H1 (cell line): ENCODE data around the gene CLDN6. TPM values are rescaled to one million over a fixed set of nuclear protein-coding genes. Genes with fewer than 3 reads are reported as not detected.

Experiments
- CHD1 ChIP-seq: IDR thresholded peaks from 2 replicates; pipeline ENCODE4 v1.6.1; 2012; ENCODE audit warnings: low read depth, low read length, improper control_type of control experiment
- CTCF ChIP-seq, 3 experiments: IDR thresholded peaks; 1 replicate in 2 of 3; 2 replicates in 1 of 3; pipeline versions ENCODE4 v1.5.1 to v1.6.1; 2011; ENCODE audit warnings: low read length in 3 of 3, mild to moderate bottlenecking in 3 of 3, inconsistent platforms in 2 of 3, low read depth in 1 of 3, moderate library complexity in 1 of 3; ENCODE audit not compliant: insufficient read depth in 1 of 3; ENCODE audit errors: control extremely low read depth in 1 of 3
- PHF8 ChIP-seq: fragments of 200-600 bp; sonication (generic); conservative IDR thresholded peaks from 2 replicates; pipeline ENCODE4 v1.7.1; 2012; ENCODE audit warnings: low read depth, mild to moderate bottlenecking, inconsistent platforms, low read length, moderate library complexity
- RFX5 ChIP-seq: IDR thresholded peaks from 2 replicates; pipeline ENCODE4 v1.6.1; 2011; ENCODE audit warnings: low read depth, low read length, improper control_type of control experiment, borderline replicate concordance
- TAF7 ChIP-seq: optimal IDR thresholded peaks from 2 replicates; pipeline ENCODE3; 2011; ENCODE audit warnings: low read depth, mild to moderate bottlenecking, inconsistent platforms, low read length, moderate library complexity, borderline replicate concordance
- polyA plus RNA-seq, 7 experiments: library from polyadenylated mRNA; depleted of rRNA in 3 of 7; stranded (reverse) in 5 of 7; unstranded in 2 of 7; fragments of >200 nt in 5 of 7; fragments of 200-250 nt in 2 of 7; gene quantifications; 1 replicate in 5 of 7; 2 replicates in 1 of 7; 4 replicates in 1 of 7; pipeline versions ENCODE4 v1.2.1 to v1.2.3, GENCODE V29; 2011 to 2013; ENCODE audit warnings: missing spikeins in 2 of 7, mixed read lengths in 2 of 7
- total RNA-seq: library from RNA; stranded (reverse); fragmentation: NEBNext Ultra II Directional; extraction: Animal tissue kit (Norgen Biotek cat#: 25700); gene quantifications from 2 replicates; pipeline ENCODE4 v1.2.1, GENCODE V29; 2021
- TF ChIP-seq, protein P1 (sequence below): fragments of 300-600 bp; sonication (generic); IDR thresholded peaks from 2 replicates; pipeline ENCODE4 v1.7.1; 2012; ENCODE audit warnings: low read length, moderate library complexity, mild to moderate bottlenecking, inconsistent platforms; ENCODE audit not compliant: insufficient replicate concordance

The CLDN6 gene
- total and polyA plus RNA-seq, 2 of the 8 experiments (the other 6 are each of a cell fraction or from before 2014, with no cell fraction given), result 747 to 1,115 TPM

DNA sequence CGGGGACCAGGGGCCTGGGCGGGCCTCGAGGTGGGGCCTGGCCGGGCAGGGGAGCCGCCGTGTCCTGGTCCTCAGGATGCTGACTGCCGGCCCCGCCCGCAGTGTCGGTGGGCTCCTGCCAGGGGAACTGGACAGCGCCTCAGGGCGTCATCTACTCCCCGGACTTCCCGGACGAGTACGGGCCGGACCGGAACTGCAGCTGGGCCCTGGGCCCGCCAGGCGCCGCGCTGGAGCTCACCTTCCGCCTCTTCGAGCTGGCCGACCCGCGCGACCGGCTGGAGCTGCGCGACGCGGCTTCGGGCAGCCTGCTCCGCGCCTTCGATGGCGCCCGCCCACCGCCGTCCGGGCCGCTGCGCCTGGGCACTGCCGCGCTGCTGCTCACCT is 51.2 kb downstream of the CLDN6 start (continued):
- TF ChIP-seq CTCF (IDR thresholded peaks at IDR 0.05; ENCODE audit: control extremely low read depth in 1 of 3, insufficient read depth in 1 of 3, low read depth in 1 of 3, low read length in 3 of 3) (peak in 1 of 3 experiments; percentile 18; a peak in 1 of 4 replicates), RFX5 (no peak), PHF8 (no peak), CHD1 (no peak), TAF7 (no peak)
- TF ChIP-seq, protein P1, sequence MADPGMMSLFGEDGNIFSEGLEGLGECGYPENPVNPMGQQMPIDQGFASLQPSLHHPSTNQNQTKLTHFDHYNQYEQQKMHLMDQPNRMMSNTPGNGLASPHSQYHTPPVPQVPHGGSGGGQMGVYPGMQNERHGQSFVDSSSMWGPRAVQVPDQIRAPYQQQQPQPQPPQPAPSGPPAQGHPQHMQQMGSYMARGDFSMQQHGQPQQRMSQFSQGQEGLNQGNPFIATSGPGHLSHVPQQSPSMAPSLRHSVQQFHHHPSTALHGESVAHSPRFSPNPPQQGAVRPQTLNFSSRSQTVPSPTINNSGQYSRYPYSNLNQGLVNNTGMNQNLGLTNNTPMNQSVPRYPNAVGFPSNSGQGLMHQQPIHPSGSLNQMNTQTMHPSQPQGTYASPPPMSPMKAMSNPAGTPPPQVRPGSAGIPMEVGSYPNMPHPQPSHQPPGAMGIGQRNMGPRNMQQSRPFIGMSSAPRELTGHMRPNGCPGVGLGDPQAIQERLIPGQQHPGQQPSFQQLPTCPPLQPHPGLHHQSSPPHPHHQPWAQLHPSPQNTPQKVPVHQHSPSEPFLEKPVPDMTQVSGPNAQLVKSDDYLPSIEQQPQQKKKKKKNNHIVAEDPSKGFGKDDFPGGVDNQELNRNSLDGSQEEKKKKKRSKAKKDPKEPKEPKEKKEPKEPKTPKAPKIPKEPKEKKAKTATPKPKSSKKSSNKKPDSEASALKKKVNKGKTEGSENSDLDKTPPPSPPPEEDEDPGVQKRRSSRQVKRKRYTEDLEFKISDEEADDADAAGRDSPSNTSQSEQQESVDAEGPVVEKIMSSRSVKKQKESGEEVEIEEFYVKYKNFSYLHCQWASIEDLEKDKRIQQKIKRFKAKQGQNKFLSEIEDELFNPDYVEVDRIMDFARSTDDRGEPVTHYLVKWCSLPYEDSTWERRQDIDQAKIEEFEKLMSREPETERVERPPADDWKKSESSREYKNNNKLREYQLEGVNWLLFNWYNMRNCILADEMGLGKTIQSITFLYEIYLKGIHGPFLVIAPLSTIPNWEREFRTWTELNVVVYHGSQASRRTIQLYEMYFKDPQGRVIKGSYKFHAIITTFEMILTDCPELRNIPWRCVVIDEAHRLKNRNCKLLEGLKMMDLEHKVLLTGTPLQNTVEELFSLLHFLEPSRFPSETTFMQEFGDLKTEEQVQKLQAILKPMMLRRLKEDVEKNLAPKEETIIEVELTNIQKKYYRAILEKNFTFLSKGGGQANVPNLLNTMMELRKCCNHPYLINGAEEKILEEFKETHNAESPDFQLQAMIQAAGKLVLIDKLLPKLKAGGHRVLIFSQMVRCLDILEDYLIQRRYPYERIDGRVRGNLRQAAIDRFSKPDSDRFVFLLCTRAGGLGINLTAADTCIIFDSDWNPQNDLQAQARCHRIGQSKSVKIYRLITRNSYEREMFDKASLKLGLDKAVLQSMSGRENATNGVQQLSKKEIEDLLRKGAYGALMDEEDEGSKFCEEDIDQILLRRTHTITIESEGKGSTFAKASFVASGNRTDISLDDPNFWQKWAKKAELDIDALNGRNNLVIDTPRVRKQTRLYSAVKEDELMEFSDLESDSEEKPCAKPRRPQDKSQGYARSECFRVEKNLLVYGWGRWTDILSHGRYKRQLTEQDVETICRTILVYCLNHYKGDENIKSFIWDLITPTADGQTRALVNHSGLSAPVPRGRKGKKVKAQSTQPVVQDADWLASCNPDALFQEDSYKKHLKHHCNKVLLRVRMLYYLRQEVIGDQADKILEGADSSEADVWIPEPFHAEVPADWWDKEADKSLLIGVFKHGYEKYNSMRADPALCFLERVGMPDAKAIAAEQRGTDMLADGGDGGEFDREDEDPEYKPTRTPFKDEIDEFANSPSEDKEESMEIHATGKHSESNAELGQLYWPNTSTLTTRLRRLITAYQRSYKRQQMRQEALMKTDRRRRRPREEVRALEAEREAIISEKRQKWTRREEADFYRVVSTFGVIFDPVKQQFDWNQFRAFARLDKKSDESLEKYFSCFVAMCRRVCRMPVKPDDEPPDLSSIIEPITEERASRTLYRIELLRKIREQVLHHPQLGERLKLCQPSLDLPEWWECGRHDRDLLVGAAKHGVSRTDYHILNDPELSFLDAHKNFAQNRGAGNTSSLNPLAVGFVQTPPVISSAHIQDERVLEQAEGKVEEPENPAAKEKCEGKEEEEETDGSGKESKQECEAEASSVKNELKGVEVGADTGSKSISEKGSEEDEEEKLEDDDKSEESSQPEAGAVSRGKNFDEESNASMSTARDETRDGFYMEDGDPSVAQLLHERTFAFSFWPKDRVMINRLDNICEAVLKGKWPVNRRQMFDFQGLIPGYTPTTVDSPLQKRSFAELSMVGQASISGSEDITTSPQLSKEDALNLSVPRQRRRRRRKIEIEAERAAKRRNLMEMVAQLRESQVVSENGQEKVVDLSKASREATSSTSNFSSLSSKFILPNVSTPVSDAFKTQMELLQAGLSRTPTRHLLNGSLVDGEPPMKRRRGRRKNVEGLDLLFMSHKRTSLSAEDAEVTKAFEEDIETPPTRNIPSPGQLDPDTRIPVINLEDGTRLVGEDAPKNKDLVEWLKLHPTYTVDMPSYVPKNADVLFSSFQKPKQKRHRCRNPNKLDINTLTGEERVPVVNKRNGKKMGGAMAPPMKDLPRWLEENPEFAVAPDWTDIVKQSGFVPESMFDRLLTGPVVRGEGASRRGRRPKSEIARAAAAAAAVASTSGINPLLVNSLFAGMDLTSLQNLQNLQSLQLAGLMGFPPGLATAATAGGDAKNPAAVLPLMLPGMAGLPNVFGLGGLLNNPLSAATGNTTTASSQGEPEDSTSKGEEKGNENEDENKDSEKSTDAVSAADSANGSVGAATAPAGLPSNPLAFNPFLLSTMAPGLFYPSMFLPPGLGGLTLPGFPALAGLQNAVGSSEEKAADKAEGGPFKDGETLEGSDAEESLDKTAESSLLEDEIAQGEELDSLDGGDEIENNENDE, result no peak
- TF ChIP-seq, all 59 proteins: peak for 4
